WTC11 (cell line): ENCODE measurements around the gene MRPL34. TPM values are rescaled to one million over a fixed set of nuclear protein-coding genes. Genes with fewer than 3 reads are reported as not detected.
A peak's percentile ranks its signal among the peaks of the same experiment; 100 is the strongest.

Experiments
- ATAC-seq: fragments of 200-7000 bp; cut with Tn5 transposase; 2 replicates; pipeline ENCODE4 v1.10.0; 2021; ENCODE audit warnings: mild to moderate bottlenecking, moderate library complexity
- CTCF ChIA-PET: fragments of 300-600 bp; sonication (Branson Sonifier 250); formaldehyde crosslinking; loops from one replicate; lab custom pipeline; 2021; ENCODE audit warnings: antibody characterized with exemption; lab: Charles Lee
- POLR2A ChIA-PET: fragments of 350-600 bp; sonication (Branson Sonifier 250); formaldehyde crosslinking; loops from one replicate; lab custom pipeline; 2021; ENCODE audit warnings: antibody characterized with exemption; lab: Charles Lee
- DNase-seq: peaks from one replicate; pipeline ENCODE4 v3.0.0; 2021; ENCODE audit warnings: low spot score
- H3K27ac Mint-ChIP-seq: 2 replicates; pipeline ENCODE4 v1.8.0; 2021; ENCODE audit warnings: mixed read lengths
- H3K27me3 Mint-ChIP-seq: 2 replicates; pipeline ENCODE4 v1.8.0; 2021; ENCODE audit warnings: low read depth, mild to moderate bottlenecking, moderate library complexity, mixed read lengths
- H3K36me3 Mint-ChIP-seq: 2 replicates; pipeline ENCODE4 v1.8.0; 2021; ENCODE audit warnings: mixed read lengths
- H3K4me1 Mint-ChIP-seq: 2 replicates; pipeline ENCODE4 v1.8.0; 2022; ENCODE audit warnings: mixed read lengths
- H3K4me3 Mint-ChIP-seq: 2 replicates; pipeline ENCODE4 v1.8.0; 2021; ENCODE audit warnings: mild to moderate bottlenecking, moderate library complexity, mixed read lengths
- H3K9me3 Mint-ChIP-seq: 2 replicates; pipeline ENCODE4 v1.8.0; 2021; ENCODE audit warnings: mixed read lengths
- ATF1 ChIP-seq: sonication (generic); formaldehyde crosslinking; IDR thresholded peaks from 2 replicates; pipeline ENCODE4 v1.8.1; 2023; ENCODE audit warnings: mild to moderate bottlenecking, moderate library complexity, missing genetic modification reagents
- CTCF ChIP-seq: fragments of 200-600 bp; IDR thresholded peaks from 2 replicates; pipeline ENCODE4 v1.8.0; 2022; ENCODE audit warnings: antibody characterized with exemption
- ESRRA ChIP-seq: sonication (generic); formaldehyde crosslinking; IDR thresholded peaks from 2 replicates; pipeline ENCODE4 v1.8.1; 2022; ENCODE audit warnings: mild to moderate bottlenecking, missing genetic modification reagents, borderline replicate concordance
- ETV6 ChIP-seq: sonication (generic); formaldehyde crosslinking; IDR thresholded peaks from 2 replicates; pipeline ENCODE4 v1.8.1; 2022; ENCODE audit warnings: mild to moderate bottlenecking, missing genetic modification reagents
- FOXK1 ChIP-seq: sonication (generic); formaldehyde crosslinking; IDR thresholded peaks from 2 replicates; pipeline ENCODE4 v1.8.0; 2022; ENCODE audit warnings: mild to moderate bottlenecking, moderate library complexity, missing genetic modification reagents
- FOXP1 ChIP-seq: sonication (generic); formaldehyde crosslinking; IDR thresholded peaks from 2 replicates; pipeline ENCODE4 v1.8.0; 2022; ENCODE audit warnings: missing genetic modification reagents, mild to moderate bottlenecking, moderate library complexity, borderline replicate concordance
- GABPB1 ChIP-seq: sonication (generic); formaldehyde crosslinking; IDR thresholded peaks from 2 replicates; pipeline ENCODE4 v1.8.1; 2023; ENCODE audit warnings: mild to moderate bottlenecking, missing genetic modification reagents
- GRHL2 ChIP-seq: fragments of 250-450 bp; sonication (Bioruptor Pico); IDR thresholded peaks from 2 replicates; pipeline ENCODE4 v1.8.0; 2022; ENCODE audit warnings: mild to moderate bottlenecking, moderate library complexity; ENCODE audit not compliant: insufficient replicate concordance, severe bottlenecking
- HMGXB4 ChIP-seq: sonication (generic); formaldehyde crosslinking; IDR thresholded peaks from 2 replicates; pipeline ENCODE4 v1.8.1; 2023; ENCODE audit warnings: mild to moderate bottlenecking, moderate library complexity, missing genetic modification reagents
- IRF2 ChIP-seq: sonication (generic); formaldehyde crosslinking; IDR thresholded peaks from 2 replicates; pipeline ENCODE4 v1.8.0; 2022; ENCODE audit warnings: low read depth, missing genetic modification reagents, borderline replicate concordance
- MLX ChIP-seq: sonication (generic); formaldehyde crosslinking; IDR thresholded peaks from 2 replicates; pipeline ENCODE4 v1.8.1; 2023; ENCODE audit warnings: mild to moderate bottlenecking, missing genetic modification reagents, moderate library complexity
- MYBL2 ChIP-seq: sonication (generic); formaldehyde crosslinking; IDR thresholded peaks from 2 replicates; pipeline ENCODE4 v1.8.1; 2023; ENCODE audit warnings: mild to moderate bottlenecking, moderate library complexity, missing genetic modification reagents
- NFYB ChIP-seq: sonication (generic); formaldehyde crosslinking; conservative IDR thresholded peaks from 2 replicates; pipeline ENCODE4 v1.8.0; 2022; ENCODE audit warnings: low read depth, missing genetic modification reagents
- NR2C2 ChIP-seq: sonication (generic); formaldehyde crosslinking; IDR thresholded peaks from 2 replicates; pipeline ENCODE4 v1.8.0; 2022; ENCODE audit warnings: mild to moderate bottlenecking, missing genetic modification reagents
- PREB ChIP-seq: sonication (generic); formaldehyde crosslinking; IDR thresholded peaks from 2 replicates; pipeline ENCODE4 v1.8.1; 2022; ENCODE audit warnings: mild to moderate bottlenecking, missing genetic modification reagents, moderate library complexity, borderline replicate concordance
- SMAD4 ChIP-seq: sonication (generic); formaldehyde crosslinking; IDR thresholded peaks from 2 replicates; pipeline ENCODE4 v1.8.0; 2022; ENCODE audit warnings: mild to moderate bottlenecking, missing genetic modification reagents
- SP1 ChIP-seq: sonication (generic); formaldehyde crosslinking; conservative IDR thresholded peaks from 2 replicates; pipeline ENCODE4 v1.8.1; 2022; ENCODE audit warnings: missing genetic modification reagents
- TEAD4 ChIP-seq: sonication (generic); formaldehyde crosslinking; IDR thresholded peaks from 2 replicates; pipeline ENCODE4 v1.8.0; 2022; ENCODE audit warnings: mild to moderate bottlenecking, missing genetic modification reagents
- TP53 ChIP-seq: sonication (generic); formaldehyde crosslinking; IDR thresholded peaks from 2 replicates; pipeline ENCODE4 v1.8.1; 2023; ENCODE audit warnings: mild to moderate bottlenecking, missing genetic modification reagents
- USF2 ChIP-seq: sonication (generic); formaldehyde crosslinking; IDR thresholded peaks from 2 replicates; pipeline ENCODE4 v1.8.1; 2023; ENCODE audit warnings: mild to moderate bottlenecking, missing genetic modification reagents, moderate library complexity
- ZBTB43 ChIP-seq: sonication (generic); formaldehyde crosslinking; IDR thresholded peaks from 2 replicates; pipeline ENCODE4 v1.8.1; 2023; ENCODE audit warnings: mild to moderate bottlenecking, missing genetic modification reagents
- ZNF317 ChIP-seq: sonication (generic); formaldehyde crosslinking; IDR thresholded peaks from 2 replicates; pipeline ENCODE4 v1.8.1; 2023; ENCODE audit warnings: low read depth, mild to moderate bottlenecking, moderate library complexity, missing genetic modification reagents, borderline replicate concordance
- ZNF512 ChIP-seq: sonication (generic); formaldehyde crosslinking; IDR thresholded peaks from 2 replicates; pipeline ENCODE4 v1.8.1; 2022; ENCODE audit warnings: missing genetic modification reagents, borderline replicate concordance
- total RNA-seq: library from RNA; stranded (reverse); gene quantifications from 3 replicates; pipeline ENCODE4 v1.2.3, GENCODE V29; 2021

Gene MRPL34
- total RNA-seq, 1 experiment from 2014 or later: 130 TPM

GRCh38 chr19:17309198-17309964 lies 3.7 kb downstream of the MRPL34 start, which contains the start of gene DDA1 (continued):
- TF ChIP-seq ATF1 (CRISPR knock-in tag) (no peak), MYBL2 (CRISPR knock-in tag) (no peak), ZNF317 (CRISPR knock-in tag) (no peak), NR2C2 (CRISPR knock-in tag) (peak; percentile 97), SP1 (CRISPR knock-in tag) (peak; percentile 97), HMGXB4 (CRISPR knock-in tag) (no peak), TEAD4 (CRISPR knock-in tag) (no peak), SMAD4 (no peak), ETV6 (CRISPR knock-in tag) (peak; percentile 28; the same call in 1 of the 2 replicates), PREB (CRISPR knock-in tag) (no peak), FOXK1 (CRISPR knock-in tag) (peak; percentile 82), ZBTB43 (CRISPR knock-in tag) (no peak), GABPB1 (CRISPR knock-in tag) (peak; percentile 61; the same call in 1 of the 2 replicates), USF2 (CRISPR knock-in tag) (no peak), NFYB (peak; percentile 100), MLX (CRISPR knock-in tag) (no peak), GRHL2 (CRISPR knock-in tag) (no peak), TP53 (no peak), FOXP1 (no peak)

- peak overlapping the region; percentile 95 for H3K27ac Mint-ChIP-seq
- CTCF ChIA-PET: interaction anchor here (0.6 to 3.1 kb wide), 8 partner anchors 12 to 868 kb away, joined by 3 to 35 read pairs (median 6); no protein-coding TSS in a partner anchor
- no peak for TF ChIP-seq ZNF512 (CRISPR knock-in tag)
- no peak for TF ChIP-seq ESRRA
- no peak for TF ChIP-seq CTCF
- TF ChIP-seq ETV6 (CRISPR knock-in tag): no peak; the same call in 1 of the 2 replicates
- no peak for TF ChIP-seq IRF2 (CRISPR knock-in tag)
- peaks cover 25% of the 10 kb centered on the region for H3K4me1 Mint-ChIP-seq
- no peak for ATAC-seq
- H3K27me3 Mint-ChIP-seq: no peaks in the 10 kb centered on the region
- POLR2A ChIA-PET: interaction anchor here (1.4 to 2.4 kb wide), 6 partner anchors 11 to 95 kb away, joined by 5 to 10 read pairs (median 8); partner anchors contain the start of gene USE1
- no peak for DNase-seq
- peaks cover 12% of the 10 kb centered on the region for H3K36me3 Mint-ChIP-seq
- H3K9me3 Mint-ChIP-seq: no peaks in the 10 kb centered on the region
- H3K4me3 Mint-ChIP-seq: peak overlapping the region; percentile 88
Observed at GRCh38 chr19:17309965-17310461, 4.3 kb downstream of the MRPL34 start.
